Panc1 (cell line): ENCODE results near the gene BDP1.

Experiments used
- POLR2AphosphoS5 ChIP-seq: IDR thresholded peaks from 2 replicates; pipeline ENCODE4 v1.6.1; 2012; ENCODE audit warnings: mild to moderate bottlenecking, low read depth, low read length, moderate library complexity
- TF ChIP-seq, protein P1 (sequence below): fragments of 450-650 bp; IDR thresholded peaks from 2 replicates; pipeline ENCODE4 v1.5.1; 2017; ENCODE audit warnings: mild to moderate bottlenecking

DNA sequence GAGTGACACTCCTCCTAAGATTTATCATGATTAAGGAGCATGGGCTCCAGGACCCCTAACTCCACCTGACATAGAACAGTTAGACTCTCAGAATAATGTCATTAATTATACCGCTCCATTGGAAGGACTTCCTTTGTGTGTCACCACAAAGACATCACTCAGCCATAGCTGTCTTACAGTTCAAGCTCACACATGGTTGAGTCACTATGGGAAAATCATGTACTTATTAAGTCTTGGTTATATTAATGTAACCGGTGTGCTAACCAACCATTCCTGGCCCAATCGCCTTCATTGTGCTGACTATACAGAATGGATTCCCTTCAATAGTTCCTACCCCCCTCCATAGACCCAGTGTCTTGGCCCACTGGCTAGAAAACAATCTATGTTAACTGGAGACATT lies 120.8 kb downstream of the BDP1 start:
- TF ChIP-seq POLR2AphosphoS5, result no peak
- TF ChIP-seq, protein P1, sequence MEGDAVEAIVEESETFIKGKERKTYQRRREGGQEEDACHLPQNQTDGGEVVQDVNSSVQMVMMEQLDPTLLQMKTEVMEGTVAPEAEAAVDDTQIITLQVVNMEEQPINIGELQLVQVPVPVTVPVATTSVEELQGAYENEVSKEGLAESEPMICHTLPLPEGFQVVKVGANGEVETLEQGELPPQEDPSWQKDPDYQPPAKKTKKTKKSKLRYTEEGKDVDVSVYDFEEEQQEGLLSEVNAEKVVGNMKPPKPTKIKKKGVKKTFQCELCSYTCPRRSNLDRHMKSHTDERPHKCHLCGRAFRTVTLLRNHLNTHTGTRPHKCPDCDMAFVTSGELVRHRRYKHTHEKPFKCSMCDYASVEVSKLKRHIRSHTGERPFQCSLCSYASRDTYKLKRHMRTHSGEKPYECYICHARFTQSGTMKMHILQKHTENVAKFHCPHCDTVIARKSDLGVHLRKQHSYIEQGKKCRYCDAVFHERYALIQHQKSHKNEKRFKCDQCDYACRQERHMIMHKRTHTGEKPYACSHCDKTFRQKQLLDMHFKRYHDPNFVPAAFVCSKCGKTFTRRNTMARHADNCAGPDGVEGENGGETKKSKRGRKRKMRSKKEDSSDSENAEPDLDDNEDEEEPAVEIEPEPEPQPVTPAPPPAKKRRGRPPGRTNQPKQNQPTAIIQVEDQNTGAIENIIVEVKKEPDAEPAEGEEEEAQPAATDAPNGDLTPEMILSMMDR, result no peak
